ENCODE results near the gene ANAPC16.

- TF ChIP-seq, protein P1, sequence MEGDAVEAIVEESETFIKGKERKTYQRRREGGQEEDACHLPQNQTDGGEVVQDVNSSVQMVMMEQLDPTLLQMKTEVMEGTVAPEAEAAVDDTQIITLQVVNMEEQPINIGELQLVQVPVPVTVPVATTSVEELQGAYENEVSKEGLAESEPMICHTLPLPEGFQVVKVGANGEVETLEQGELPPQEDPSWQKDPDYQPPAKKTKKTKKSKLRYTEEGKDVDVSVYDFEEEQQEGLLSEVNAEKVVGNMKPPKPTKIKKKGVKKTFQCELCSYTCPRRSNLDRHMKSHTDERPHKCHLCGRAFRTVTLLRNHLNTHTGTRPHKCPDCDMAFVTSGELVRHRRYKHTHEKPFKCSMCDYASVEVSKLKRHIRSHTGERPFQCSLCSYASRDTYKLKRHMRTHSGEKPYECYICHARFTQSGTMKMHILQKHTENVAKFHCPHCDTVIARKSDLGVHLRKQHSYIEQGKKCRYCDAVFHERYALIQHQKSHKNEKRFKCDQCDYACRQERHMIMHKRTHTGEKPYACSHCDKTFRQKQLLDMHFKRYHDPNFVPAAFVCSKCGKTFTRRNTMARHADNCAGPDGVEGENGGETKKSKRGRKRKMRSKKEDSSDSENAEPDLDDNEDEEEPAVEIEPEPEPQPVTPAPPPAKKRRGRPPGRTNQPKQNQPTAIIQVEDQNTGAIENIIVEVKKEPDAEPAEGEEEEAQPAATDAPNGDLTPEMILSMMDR (IDR thresholded peaks at IDR 0.05), result no peak
- TF ChIP-seq POLR2A (IDR thresholded peaks at IDR 0.05) (no peak), POLR2AphosphoS5 (IDR thresholded peaks at IDR 0.05; ENCODE audit: insufficient read depth in 1 of 2, low read depth in 1 of 2) (no peak)
Measured at GRCh38 chr10:72276013-72276387, 60.2 kb downstream of the ANAPC16 start.
